Thyroid gland (tissue), 4 donors: ENCODE measurements around the gene ZFYVE9.

ENCODE experiments used
- POLR2A ChIP-seq, 2 donors: fragments of 450-650 bp; IDR thresholded peaks; one replicate each; pipeline ENCODE4 v1.6.1; 2017; ENCODE audit warnings: antibody characterized with exemption in 2 of 2, mild to moderate bottlenecking in 2 of 2, moderate library complexity in 1 of 2
- TF ChIP-seq, protein P1 (sequence below), 6 experiments: fragments of 200-600 bp in 3 of 6; fragments of 450-650 bp in 3 of 6; sonication (generic) in 3 of 6; IDR thresholded peaks; one replicate each; pipeline ENCODE4 v1.5.1; 2016 to 2019; ENCODE audit warnings: antibody characterized with exemption in 6 of 6, mild to moderate bottlenecking in 2 of 6, inconsistent platforms in 1 of 6, moderate library complexity in 1 of 6

DNA sequence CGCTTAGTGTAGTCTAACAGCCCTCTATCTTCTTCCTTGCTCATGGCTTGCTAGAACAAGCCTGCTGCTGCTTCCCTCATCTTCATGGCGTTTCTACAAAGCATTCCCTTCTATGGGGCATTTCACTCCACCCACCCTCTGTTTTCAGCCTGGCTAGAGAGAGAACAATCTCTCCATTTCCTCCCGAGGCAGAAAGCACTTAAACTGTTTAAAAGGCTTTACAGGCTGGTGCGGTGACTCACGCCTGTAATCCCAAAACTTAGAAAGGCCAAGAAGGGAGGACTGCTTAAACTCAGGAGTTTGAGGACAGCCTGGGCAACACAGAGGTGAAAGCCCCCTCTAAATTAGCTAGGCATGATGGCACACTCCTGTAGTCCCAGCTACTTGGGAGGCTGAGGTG is 244.6 kb downstream of the ZFYVE9 start:
- TF ChIP-seq POLR2A (IDR thresholded peaks at IDR 0.05), result no peak
- TF ChIP-seq, protein P1, sequence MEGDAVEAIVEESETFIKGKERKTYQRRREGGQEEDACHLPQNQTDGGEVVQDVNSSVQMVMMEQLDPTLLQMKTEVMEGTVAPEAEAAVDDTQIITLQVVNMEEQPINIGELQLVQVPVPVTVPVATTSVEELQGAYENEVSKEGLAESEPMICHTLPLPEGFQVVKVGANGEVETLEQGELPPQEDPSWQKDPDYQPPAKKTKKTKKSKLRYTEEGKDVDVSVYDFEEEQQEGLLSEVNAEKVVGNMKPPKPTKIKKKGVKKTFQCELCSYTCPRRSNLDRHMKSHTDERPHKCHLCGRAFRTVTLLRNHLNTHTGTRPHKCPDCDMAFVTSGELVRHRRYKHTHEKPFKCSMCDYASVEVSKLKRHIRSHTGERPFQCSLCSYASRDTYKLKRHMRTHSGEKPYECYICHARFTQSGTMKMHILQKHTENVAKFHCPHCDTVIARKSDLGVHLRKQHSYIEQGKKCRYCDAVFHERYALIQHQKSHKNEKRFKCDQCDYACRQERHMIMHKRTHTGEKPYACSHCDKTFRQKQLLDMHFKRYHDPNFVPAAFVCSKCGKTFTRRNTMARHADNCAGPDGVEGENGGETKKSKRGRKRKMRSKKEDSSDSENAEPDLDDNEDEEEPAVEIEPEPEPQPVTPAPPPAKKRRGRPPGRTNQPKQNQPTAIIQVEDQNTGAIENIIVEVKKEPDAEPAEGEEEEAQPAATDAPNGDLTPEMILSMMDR (IDR thresholded peaks at IDR 0.05), result no peak
